DND-41 (cell line): Measurements from ENCODE around the gene BBC3.

Experiments
- CTCF ChIP-seq: IDR thresholded peaks from 2 replicates; pipeline ENCODE4 v1.5.1; 2012; ENCODE audit warnings: borderline replicate concordance, low read length, moderate library complexity, mild to moderate bottlenecking; ENCODE audit not compliant: poor library complexity, severe bottlenecking; ENCODE audit errors: extremely low read depth
- EZH2 ChIP-seq: IDR thresholded peaks from 3 replicates; pipeline ENCODE4 v1.6.1; 2012; ENCODE audit warnings: borderline replicate concordance, low read depth, mild to moderate bottlenecking, moderate library complexity, low read length, inconsistent platforms; ENCODE audit not compliant: severe bottlenecking

GRCh38 chr19:47264629-47265028 is 33.6 kb upstream of the BBC3 start:
- TF ChIP-seq CTCF (no peak), EZH2 (no peak)
